Measurements from ENCODE around the gene FANCL.
"Not testable (repeated sequence)": the region's sequence is repeated elsewhere in the genome, so short reads cannot be mapped to it uniquely, and the experiment has no call there.

FANCL gene

DNA sequence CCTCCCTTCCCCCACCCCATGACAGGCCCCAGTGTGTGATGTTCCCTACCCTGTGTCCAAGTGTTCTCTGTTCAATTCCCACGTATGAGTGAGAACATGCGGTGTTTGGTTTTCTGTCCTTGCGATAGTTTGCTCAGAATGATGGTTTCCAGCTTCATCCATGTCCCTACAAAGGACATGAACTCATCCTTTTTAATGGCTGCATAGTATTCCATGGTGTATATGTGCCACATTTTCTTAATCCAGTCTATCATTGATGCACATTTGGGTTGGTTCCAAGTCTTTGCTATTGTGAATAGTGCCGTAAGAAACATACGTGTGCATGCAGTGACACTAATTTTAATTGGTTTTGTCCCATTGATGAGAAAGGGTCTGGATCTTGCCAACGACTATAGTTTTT, 95.4 kb downstream of the FANCL start:
- not testable (repeated sequence) for H2AK5ac ChIP-seq (ENCODE audit: low read length, severe bottlenecking); H3K4me2 ChIP-seq (ENCODE audit: low read length, poor library complexity, severe bottlenecking); DNase-seq; H3K4me3 ChIP-seq (ENCODE audit: insufficient read depth in 1 of 2, low read depth in 1 of 2, low read length in 2 of 2); H3K9me3 ChIP-seq (ENCODE audit: control insufficient read depth, low read length); H3K4me1 ChIP-seq (ENCODE audit: control insufficient read depth, insufficient read depth, low read depth, low read length); H2BK5ac ChIP-seq (ENCODE audit: low read depth, low read length, poor library complexity, severe bottlenecking); H3K18ac ChIP-seq (ENCODE audit: low read depth in 1 of 2, low read length in 2 of 2); H3K9ac ChIP-seq (ENCODE audit: low read length); H2BK120ac ChIP-seq (ENCODE audit: low read depth, low read length); H3K23ac ChIP-seq (ENCODE audit: low read length in 2 of 2); H3K4ac ChIP-seq (ENCODE audit: low read depth in 1 of 2, low read length in 2 of 2); H2BK15ac ChIP-seq (ENCODE audit: low read depth, poor library complexity, severe bottlenecking); H3K79me1 ChIP-seq (replicated peaks; ENCODE audit: low read length, poor library complexity, severe bottlenecking); H3K27ac ChIP-seq (ENCODE audit: low read length, poor library complexity, severe bottlenecking); H4K8ac ChIP-seq (ENCODE audit: low read length); H2BK12ac ChIP-seq (ENCODE audit: low read length in 2 of 2); H2AFZ ChIP-seq (ENCODE audit: low read depth, low read length); H4K91ac ChIP-seq (ENCODE audit: low read length); H3K27me3 ChIP-seq (ENCODE audit: control insufficient read depth in 1 of 2, insufficient read depth in 1 of 2, low read length in 2 of 2); H3K14ac ChIP-seq (ENCODE audit: low read length in 2 of 2)
- 100% methylated on average over 3 of the region's 6 CpGs for WGBS
- H3K36me3 ChIP-seq (ENCODE audit: control insufficient read depth in 1 of 2, insufficient read depth in 2 of 2, low read depth in 1 of 2, low read length in 2 of 2) = peaks cover 0 to 36% of the 10 kb centered on the region in 2 experiments

- Histone ChIP-seq H3K14ac (ENCODE audit: low read length in 2 of 2) (no peak overlapping the region), H3K36me3 (ENCODE audit: control insufficient read depth in 1 of 2, insufficient read depth in 2 of 2, low read depth in 1 of 2, low read length in 2 of 2) (peaks cover 0 to 20% of the 10 kb centered on the region in 2 experiments), H3K4ac (ENCODE audit: low read depth in 1 of 2, low read length in 2 of 2) (no peak overlapping the region), H2BK120ac (ENCODE audit: low read depth, low read length) (no peak overlapping the region), H3K79me1 (replicated peaks; ENCODE audit: low read length, poor library complexity, severe bottlenecking) (no peaks in the 10 kb centered on the region), H3K18ac (ENCODE audit: low read depth in 1 of 2, low read length in 2 of 2) (no peak overlapping the region), H3K9me3 (ENCODE audit: control insufficient read depth, low read length) (no peaks in the 10 kb centered on the region), H4K91ac (ENCODE audit: low read length) (no peak overlapping the region), H3K4me1 (ENCODE audit: control insufficient read depth, insufficient read depth, low read depth, low read length) (no peaks in the 10 kb centered on the region), H2BK15ac (ENCODE audit: low read depth, poor library complexity, severe bottlenecking) (no peak overlapping the region), H4K8ac (ENCODE audit: low read length) (no peak overlapping the region), H2AK5ac (ENCODE audit: low read length, severe bottlenecking) (no peak overlapping the region), H2BK5ac (ENCODE audit: low read depth, low read length, poor library complexity, severe bottlenecking) (no peak overlapping the region), H3K23ac (ENCODE audit: low read length in 2 of 2) (no peak overlapping the region), H3K4me2 (ENCODE audit: low read length, poor library complexity, severe bottlenecking) (no peak overlapping the region), H3K9ac (ENCODE audit: low read length) (no peak overlapping the region), H3K27ac (ENCODE audit: low read length, poor library complexity, severe bottlenecking) (no peak overlapping the region), H3K4me3 (ENCODE audit: insufficient read depth in 1 of 2, low read depth in 1 of 2, low read length in 2 of 2) (no peak overlapping the region), H2AFZ (ENCODE audit: low read depth, low read length) (no peak overlapping the region), H2BK12ac (ENCODE audit: low read length in 2 of 2) (no peak overlapping the region), H3K27me3 (ENCODE audit: control insufficient read depth in 1 of 2, insufficient read depth in 1 of 2, low read length in 2 of 2) (no peaks in the 10 kb centered on the region)
- DNase-seq = no peak
- 100% methylated on average over 2 of the region's 3 CpGs for WGBS
These were observed 100.5 kb downstream of the FANCL start for GRCh38 chr2:58140508-58141072.

DNA sequence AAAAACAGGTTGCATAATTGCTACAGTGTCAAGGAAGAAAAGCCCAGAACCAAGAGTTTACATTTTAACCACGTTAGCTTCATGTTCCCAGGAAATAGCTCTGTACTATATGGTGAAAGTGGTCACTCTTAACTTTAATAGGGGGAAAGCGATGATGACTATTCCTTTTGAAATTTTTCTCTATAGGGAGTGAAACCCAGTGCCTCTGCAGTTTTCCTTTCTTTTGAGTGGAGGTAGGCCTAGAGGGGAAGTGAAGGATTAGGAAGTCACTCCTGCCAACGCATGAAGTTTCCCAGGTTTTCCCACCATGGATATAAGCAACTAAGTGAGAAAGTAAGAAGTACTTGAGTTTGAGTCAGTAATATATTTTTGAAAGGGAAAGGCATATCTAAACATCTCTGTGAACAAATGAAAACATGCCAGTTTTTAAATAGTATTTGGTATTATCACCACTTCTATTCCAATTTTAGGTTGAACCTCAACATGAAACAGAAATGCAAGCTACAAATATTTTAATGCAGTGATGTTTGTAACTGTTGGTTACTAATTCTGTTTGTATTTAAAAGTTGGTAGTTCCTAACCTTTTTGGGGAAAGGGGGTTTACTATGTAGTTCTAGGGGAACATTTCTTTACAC, 102.6 kb downstream of the FANCL start:
- Histone ChIP-seq H3K27ac (ENCODE audit: low read length, poor library complexity, severe bottlenecking) (no peak overlapping the region), H2BK15ac (ENCODE audit: low read depth, poor library complexity, severe bottlenecking) (no peak overlapping the region), H3K18ac (ENCODE audit: low read depth in 1 of 2, low read length in 2 of 2) (no peak overlapping the region), H3K9ac (ENCODE audit: low read length) (no peak overlapping the region), H3K14ac (ENCODE audit: low read length in 2 of 2) (no peak overlapping the region), H2AK5ac (ENCODE audit: low read length, severe bottlenecking) (no peak overlapping the region), H3K4me2 (ENCODE audit: low read length, poor library complexity, severe bottlenecking) (no peak overlapping the region), H3K4me1 (ENCODE audit: control insufficient read depth, insufficient read depth, low read depth, low read length) (no peaks in the 10 kb centered on the region), H3K9me3 (ENCODE audit: control insufficient read depth, low read length) (no peaks in the 10 kb centered on the region), H2AFZ (ENCODE audit: low read depth, low read length) (no peak overlapping the region), H2BK120ac (ENCODE audit: low read depth, low read length) (no peak overlapping the region), H3K4me3 (ENCODE audit: insufficient read depth in 1 of 2, low read depth in 1 of 2, low read length in 2 of 2) (no peak overlapping the region), H2BK12ac (ENCODE audit: low read length in 2 of 2) (no peak overlapping the region), H3K36me3 (ENCODE audit: control insufficient read depth in 1 of 2, insufficient read depth in 2 of 2, low read depth in 1 of 2, low read length in 2 of 2) (peaks cover 0 to 6% of the 10 kb centered on the region in 2 experiments), H3K23ac (ENCODE audit: low read length in 2 of 2) (no peak overlapping the region), H3K79me1 (replicated peaks; ENCODE audit: low read length, poor library complexity, severe bottlenecking) (no peaks in the 10 kb centered on the region), H4K91ac (ENCODE audit: low read length) (no peak overlapping the region), H3K4ac (ENCODE audit: low read depth in 1 of 2, low read length in 2 of 2) (no peak overlapping the region), H2BK5ac (ENCODE audit: low read depth, low read length, poor library complexity, severe bottlenecking) (no peak overlapping the region), H3K27me3 (ENCODE audit: control insufficient read depth in 1 of 2, insufficient read depth in 1 of 2, low read length in 2 of 2) (no peaks in the 10 kb centered on the region), H4K8ac (ENCODE audit: low read length) (no peak overlapping the region)
- peak; percentile 16 for DNase-seq
- WGBS = 83% methylated on average over 2 of the region's 3 CpGs

GRCh38 chr2:58137856-58138255, 103.3 kb downstream of the FANCL start:
- H4K8ac ChIP-seq (ENCODE audit: low read length) = no peak overlapping the region
- no peaks in the 10 kb centered on the region for H3K27me3 ChIP-seq (ENCODE audit: control insufficient read depth in 1 of 2, insufficient read depth in 1 of 2, low read length in 2 of 2)
- H2BK120ac ChIP-seq (ENCODE audit: low read depth, low read length) = no peak overlapping the region
- H2AFZ ChIP-seq (ENCODE audit: low read depth, low read length) = no peak overlapping the region
- H3K4me1 ChIP-seq (ENCODE audit: control insufficient read depth, insufficient read depth, low read depth, low read length) = no peaks in the 10 kb centered on the region
- H3K79me1 ChIP-seq (replicated peaks; ENCODE audit: low read length, poor library complexity, severe bottlenecking) = no peaks in the 10 kb centered on the region
- peaks cover 0 to 5% of the 10 kb centered on the region in 2 experiments for H3K36me3 ChIP-seq (ENCODE audit: control insufficient read depth in 1 of 2, insufficient read depth in 2 of 2, low read depth in 1 of 2, low read length in 2 of 2)
- H3K9ac ChIP-seq (ENCODE audit: low read length) = peak overlapping the region; percentile 48
- H2BK15ac ChIP-seq (ENCODE audit: low read depth, poor library complexity, severe bottlenecking) = no peak overlapping the region
- WGBS = no CpG with 5 or more reads among the region's 1 CpG
- DNase-seq = no peak
- no peak overlapping the region for H4K91ac ChIP-seq (ENCODE audit: low read length)
- no peak overlapping the region for H2BK5ac ChIP-seq (ENCODE audit: low read depth, low read length, poor library complexity, severe bottlenecking)
- no peak overlapping the region for H2BK12ac ChIP-seq (ENCODE audit: low read length in 2 of 2)
- H2AK5ac ChIP-seq (ENCODE audit: low read length, severe bottlenecking) = no peak overlapping the region
- H3K9me3 ChIP-seq (ENCODE audit: control insufficient read depth, low read length) = no peaks in the 10 kb centered on the region
- H3K4ac ChIP-seq (ENCODE audit: low read depth in 1 of 2, low read length in 2 of 2) = no peak overlapping the region
- no peak overlapping the region for H3K4me2 ChIP-seq (ENCODE audit: low read length, poor library complexity, severe bottlenecking)
- no peak overlapping the region for H3K18ac ChIP-seq (ENCODE audit: low read depth in 1 of 2, low read length in 2 of 2)
- H3K14ac ChIP-seq (ENCODE audit: low read length in 2 of 2) = no peak overlapping the region
- H3K27ac ChIP-seq (ENCODE audit: low read length, poor library complexity, severe bottlenecking) = no peak overlapping the region
- no peak overlapping the region for H3K4me3 ChIP-seq (ENCODE audit: insufficient read depth in 1 of 2, low read depth in 1 of 2, low read length in 2 of 2)
- H3K23ac ChIP-seq (ENCODE audit: low read length in 2 of 2) = no peak overlapping the region

Measured in mesenchymal stem cell (in vitro differentiated cells and primary cell).